Neural progenitor cell (in vitro differentiated cells): Measurements from ENCODE around the gene DDIAS. TPM values are rescaled to one million over a fixed set of nuclear protein-coding genes. Genes with fewer than 3 reads are reported as not detected.
"Not testable (repeated sequence)": the region's sequence is repeated elsewhere in the genome, so short reads cannot be mapped to it uniquely, and the experiment has no call there.

Source experiments
- DNase-seq: peaks from one replicate; pipeline ENCODE4 v3.0.0-alpha.2; 2016; ENCODE audit warnings: low spot score
- H2AFZ ChIP-seq: fragments of 200-600 bp; sonication (generic); replicated peaks from 2 replicates; pipeline ENCODE4 v1.6.1; 2016; ENCODE audit warnings: antibody characterized with exemption
- H3F3A ChIP-seq: fragments of 200-600 bp; sonication (generic); 2 replicates; pipeline ENCODE4 v1.6.1; 2016; ENCODE audit warnings: antibody characterized with exemption, low read depth
- H3K27ac ChIP-seq: fragments of 200-600 bp; sonication (generic); 2 replicates; pipeline ENCODE4 v1.5.1; 2016; ENCODE audit warnings: mild to moderate bottlenecking
- H3K27me3 ChIP-seq: fragments of 200-600 bp; sonication (generic); 2 replicates; pipeline ENCODE4 v1.6.1; 2016; ENCODE audit warnings: mild to moderate bottlenecking, moderate library complexity
- H3K36me3 ChIP-seq: fragments of 200-600 bp; sonication (generic); 2 replicates; pipeline ENCODE4 v1.5.1; 2016
- H3K4me1 ChIP-seq: fragments of 200-600 bp; sonication (generic); 2 replicates; pipeline ENCODE4 v1.6.1; 2016; ENCODE audit warnings: mixed run types
- H3K4me2 ChIP-seq: fragments of 200-600 bp; sonication (generic); 2 replicates; pipeline ENCODE4 v1.6.1; 2016
- H3K4me3 ChIP-seq: fragments of 200-600 bp; sonication (generic); 2 replicates; pipeline ENCODE4 v1.5.1; 2016
- H3K79me2 ChIP-seq: fragments of 200-600 bp; sonication (generic); 2 replicates; pipeline ENCODE4 v1.6.1; 2016; ENCODE audit warnings: low read depth
- H3K9ac ChIP-seq: fragments of 200-600 bp; sonication (generic); 2 replicates; pipeline ENCODE4 v1.6.1; 2016
- H3K9me3 ChIP-seq: fragments of 200-600 bp; sonication (generic); 2 replicates; pipeline ENCODE4 v1.5.1; 2016; ENCODE audit warnings: low read depth
- H4K20me1 ChIP-seq: fragments of 200-600 bp; sonication (generic); 2 replicates; pipeline ENCODE4 v1.6.1; 2016; ENCODE audit warnings: low read depth
- H3K27ac Mint-ChIP-seq: 3 replicates; pipeline ENCODE4 v1.8.0; 2021; ENCODE audit warnings: mixed read lengths
- H3K27me3 Mint-ChIP-seq: 2 replicates; pipeline ENCODE4 v1.8.0; 2022; ENCODE audit warnings: low read depth, mild to moderate bottlenecking, inconsistent platforms, moderate library complexity, mixed read lengths; ENCODE audit not compliant: insufficient read depth
- H3K36me3 Mint-ChIP-seq: 3 replicates; pipeline ENCODE4 v1.8.0; 2021; ENCODE audit warnings: mixed read lengths
- H3K4me1 Mint-ChIP-seq: 3 replicates; pipeline ENCODE4 v1.8.0; 2021; ENCODE audit warnings: mixed read lengths
- H3K4me3 Mint-ChIP-seq: 3 replicates; pipeline ENCODE4 v1.8.0; 2021; ENCODE audit warnings: mild to moderate bottlenecking, moderate library complexity, mixed read lengths
- H3K9me3 Mint-ChIP-seq: 3 replicates; pipeline ENCODE4 v1.8.0; 2020; ENCODE audit warnings: mixed read lengths
- CTCF ChIP-seq: fragments of 200-600 bp; sonication (generic); IDR thresholded peaks from 2 replicates; pipeline ENCODE4 v1.5.1; 2017; ENCODE audit warnings: antibody characterized with exemption, mild to moderate bottlenecking
- EZH2 ChIP-seq: fragments of 200-600 bp; sonication (generic); IDR thresholded peaks from 2 replicates; pipeline ENCODE4 v1.6.1; 2017; ENCODE audit warnings: antibody characterized with exemption, mild to moderate bottlenecking, moderate library complexity
- EZH2phosphoT487 ChIP-seq: fragments of 200-600 bp; sonication (generic); IDR thresholded peaks from 2 replicates; pipeline ENCODE4 v1.6.1; 2017; ENCODE audit warnings: antibody characterized with exemption
- total RNA-seq: library from RNA; depleted of rRNA; stranded (reverse); fragments of >200 nt; gene quantifications from 2 replicates; pipeline ENCODE4 v1.2.3, GENCODE V29; 2015; ENCODE audit warnings: low replicate concordance

Gene DDIAS
- total RNA-seq, 1 donor from 2014 or later = 47.7 TPM

DNA sequence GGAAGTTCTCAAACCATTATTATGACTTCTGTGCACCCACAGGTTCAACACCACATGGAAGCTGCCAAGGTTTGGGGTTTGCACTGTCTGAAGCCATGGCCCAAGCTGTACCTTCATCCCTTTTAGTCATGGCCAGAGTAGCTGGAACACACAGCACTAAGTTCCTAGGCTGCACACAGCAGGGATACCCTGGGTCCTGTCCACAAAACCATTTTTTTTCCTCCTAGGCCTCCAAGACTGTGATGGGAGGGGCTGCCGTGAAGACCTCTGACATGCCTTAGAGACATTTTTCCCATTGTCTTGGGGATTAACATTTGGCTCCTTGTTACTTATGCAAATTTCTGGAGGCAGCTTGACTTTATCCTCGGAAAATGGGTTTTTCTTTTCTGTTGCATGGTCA lies 42.7 kb downstream of the DDIAS start:
- Mint-ChIP-seq H3K4me1 (no peaks in the 10 kb centered on the region), H3K4me3 (no peak overlapping the region), H3K27ac (no peak overlapping the region), H3K9me3 (no peaks in the 10 kb centered on the region), H3K36me3 (no peaks in the 10 kb centered on the region), H3K27me3 (no peaks in the 10 kb centered on the region)
- Histone ChIP-seq H3K9ac (no peak overlapping the region), H2AFZ (no peak overlapping the region), H3K79me2 (no peaks in the 10 kb centered on the region), H3K9me3 (no peaks in the 10 kb centered on the region), H3K36me3 (no peaks in the 10 kb centered on the region), H3K4me3 (no peak overlapping the region), H3K27me3 (no peaks in the 10 kb centered on the region), H3K27ac (no peak overlapping the region), H3F3A (no peaks in the 10 kb centered on the region), H3K4me1 (no peaks in the 10 kb centered on the region), H4K20me1 (no peaks in the 10 kb centered on the region), H3K4me2 (no peak overlapping the region)
- DNase-seq = peak; percentile 11
- TF ChIP-seq EZH2phosphoT487 (no peak), CTCF (no peak)

GRCh38 chr11:82945041-82945440 lies 43.5 kb downstream of the DDIAS start:
- H2AFZ ChIP-seq, H3F3A ChIP-seq, H3K4me3 Mint-ChIP-seq, H3K4me3 ChIP-seq, H3K9ac ChIP-seq, H3K9me3 ChIP-seq, H3K27ac Mint-ChIP-seq, H3K27me3 Mint-ChIP-seq, H4K20me1 ChIP-seq, H3K79me2 ChIP-seq, H3K4me1 ChIP-seq, H3K36me3 Mint-ChIP-seq, DNase-seq, H3K36me3 ChIP-seq, H3K27ac ChIP-seq, H3K4me1 Mint-ChIP-seq, H3K4me2 ChIP-seq, H3K27me3 ChIP-seq, H3K9me3 Mint-ChIP-seq: not testable (repeated sequence)

DNA sequence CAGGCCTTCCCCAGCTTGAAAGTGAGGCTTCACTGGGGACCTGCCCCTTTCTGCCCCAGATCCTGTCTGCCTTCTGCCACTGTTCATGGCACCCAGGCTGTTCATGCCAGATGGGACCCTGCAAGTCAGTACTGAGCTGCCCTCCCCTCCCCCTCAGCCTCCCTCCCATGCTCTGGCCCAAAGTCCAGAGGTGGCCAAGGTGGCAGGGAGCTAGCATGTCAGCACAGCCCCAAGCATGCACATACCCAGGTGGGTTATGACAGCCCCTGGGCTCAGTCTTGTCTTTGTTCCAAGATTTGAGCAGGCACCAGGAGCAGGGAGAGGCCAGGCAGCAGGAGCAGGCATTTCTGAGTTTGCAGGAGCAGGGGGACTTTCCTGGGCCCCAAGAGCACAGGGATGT lies 44.1 kb downstream of the DDIAS start:
- no peaks in the 10 kb centered on the region for H3F3A ChIP-seq
- Mint-ChIP-seq H3K27me3 (no peaks in the 10 kb centered on the region), H3K9me3 (no peaks in the 10 kb centered on the region), H3K4me1 (no peaks in the 10 kb centered on the region), H3K36me3 (no peaks in the 10 kb centered on the region), H3K27ac (no peak overlapping the region), H3K4me3 (no peak overlapping the region)
- H3K36me3 ChIP-seq = no peaks in the 10 kb centered on the region
- no peaks in the 10 kb centered on the region for H3K79me2 ChIP-seq
- H4K20me1 ChIP-seq = no peaks in the 10 kb centered on the region
- no peak overlapping the region for H3K9ac ChIP-seq
- H3K27me3 ChIP-seq = no peaks in the 10 kb centered on the region
- H2AFZ ChIP-seq = no peak overlapping the region
- H3K4me1 ChIP-seq = no peaks in the 10 kb centered on the region
- H3K4me3 ChIP-seq = no peak overlapping the region
- no peak overlapping the region for H3K4me2 ChIP-seq
- DNase-seq = no peak
- TF ChIP-seq CTCF (no peak), EZH2 (no peak), EZH2phosphoT487 (no peak)
- no peaks in the 10 kb centered on the region for H3K9me3 ChIP-seq
- no peak overlapping the region for H3K27ac ChIP-seq

DNA sequence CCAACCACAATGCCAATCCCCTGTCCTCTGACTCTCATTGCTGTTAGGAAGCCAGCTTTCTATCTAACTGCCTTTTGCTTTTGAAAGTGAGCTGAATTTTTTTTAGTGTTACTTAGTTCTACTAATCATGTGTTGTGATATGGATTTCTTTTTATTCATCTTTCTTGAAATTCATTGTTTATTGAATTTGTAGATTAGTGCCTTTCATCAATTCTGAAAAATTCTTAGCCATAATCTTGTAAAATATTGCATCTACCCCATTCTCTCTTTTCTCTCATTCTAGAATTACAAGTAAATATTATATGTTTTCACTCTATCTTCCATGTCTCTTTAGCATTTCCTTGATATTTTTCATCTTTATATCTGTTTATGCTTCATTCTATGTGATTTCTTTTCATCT lies 47.8 kb downstream of the DDIAS start:
- Mint-ChIP-seq H3K27ac (no peak overlapping the region), H3K4me1 (no peaks in the 10 kb centered on the region), H3K27me3 (no peaks in the 10 kb centered on the region), H3K9me3 (peaks cover 8% of the 10 kb centered on the region), H3K4me3 (no peak overlapping the region), H3K36me3 (no peaks in the 10 kb centered on the region)
- TF ChIP-seq EZH2phosphoT487 (no peak), EZH2 (no peak)
- H3K9me3 ChIP-seq = no peaks in the 10 kb centered on the region
- no peaks in the 10 kb centered on the region for H3K27me3 ChIP-seq
- no peaks in the 10 kb centered on the region for H3K36me3 ChIP-seq
- H3K4me1 ChIP-seq = no peaks in the 10 kb centered on the region
- no peak overlapping the region for H3K4me3 ChIP-seq
- H4K20me1 ChIP-seq = no peaks in the 10 kb centered on the region
- H3K9ac ChIP-seq = no peak overlapping the region
- H3K27ac ChIP-seq = no peak overlapping the region
- no peak overlapping the region for H3K4me2 ChIP-seq
- no peaks in the 10 kb centered on the region for H3F3A ChIP-seq
- no peaks in the 10 kb centered on the region for H3K79me2 ChIP-seq
- no peak overlapping the region for H2AFZ ChIP-seq
- DNase-seq = no peak

GRCh38 chr11:82950502-82950901 lies 49.0 kb downstream of the DDIAS start:
- H3K9ac ChIP-seq, H4K20me1 ChIP-seq, H3K27ac ChIP-seq, H3K4me3 Mint-ChIP-seq, H3K4me2 ChIP-seq, H3K4me3 ChIP-seq, H3K4me1 Mint-ChIP-seq, H3K79me2 ChIP-seq, H3K27me3 ChIP-seq, H3K36me3 Mint-ChIP-seq, DNase-seq, H3K27ac Mint-ChIP-seq, H3F3A ChIP-seq, H3K9me3 ChIP-seq, H2AFZ ChIP-seq, H3K36me3 ChIP-seq, H3K4me1 ChIP-seq, H3K27me3 Mint-ChIP-seq: not testable (repeated sequence)
- H3K9me3 Mint-ChIP-seq = peaks cover 12% of the 10 kb centered on the region

GRCh38 chr11:82955736-82956453 lies 54.4 kb downstream of the DDIAS start:
- peak overlapping the region; percentile 78 for H2AFZ ChIP-seq
- Mint-ChIP-seq H3K9me3 (peaks cover 12% of the 10 kb centered on the region), H3K4me1 (peaks cover 11% of the 10 kb centered on the region)
- not testable (repeated sequence) for H3K36me3 Mint-ChIP-seq, H3K9me3 ChIP-seq, H4K20me1 ChIP-seq, H3K79me2 ChIP-seq, H3K9ac ChIP-seq, H3K36me3 ChIP-seq, H3K27me3 ChIP-seq, H3K27ac Mint-ChIP-seq, H3K27me3 Mint-ChIP-seq, H3F3A ChIP-seq, H3K27ac ChIP-seq, H3K4me3 ChIP-seq, H3K4me3 Mint-ChIP-seq
- peaks cover 10% of the 10 kb centered on the region for H3K4me1 ChIP-seq
- DNase-seq = peak; percentile 54
- peak overlapping the region; percentile 45 for H3K4me2 ChIP-seq
